H9 (cell line): ENCODE measurements around the gene GCNA. TPM values are rescaled to one million over a fixed set of nuclear protein-coding genes. Genes with fewer than 3 reads are reported as not detected.

Experiments
- DNase-seq: peaks from one replicate; pipeline ENCODE4 v3.0.0-alpha.2; 2017
- H2AFZ ChIP-seq: one replicate; pipeline ENCODE4 v1.6.1; 2013; ENCODE audit warnings: mild to moderate bottlenecking, low read length, control low read depth, moderate library complexity
- H2AK5ac ChIP-seq: 2 replicates; pipeline ENCODE4 v1.6.1; 2013; ENCODE audit warnings: low read length, control low read depth, mixed read lengths; ENCODE audit not compliant: insufficient read length
- H2BK120ac ChIP-seq: one replicate; pipeline ENCODE4 v1.6.1; 2013; ENCODE audit warnings: low read depth, mild to moderate bottlenecking, low read length, control low read depth, inconsistent platforms; ENCODE audit not compliant: poor library complexity, severe bottlenecking
- H2BK12ac ChIP-seq: 2 replicates; pipeline ENCODE4 v1.6.1; 2013; ENCODE audit warnings: low read length, control low read depth, mixed read lengths, low read depth; ENCODE audit not compliant: insufficient read length
- H2BK15ac ChIP-seq: 2 replicates; pipeline ENCODE4 v1.6.1; 2013; ENCODE audit warnings: low read depth, low read length, control low read depth
- H2BK20ac ChIP-seq: one replicate; pipeline ENCODE4 v1.6.1; 2013; ENCODE audit warnings: low read depth, mild to moderate bottlenecking, low read length, control low read depth, inconsistent platforms; ENCODE audit not compliant: poor library complexity, severe bottlenecking
- H2BK5ac ChIP-seq: 2 replicates; pipeline ENCODE4 v1.6.1; 2013; ENCODE audit warnings: low read length, control low read depth, mixed read lengths; ENCODE audit not compliant: insufficient read length
- H3K14ac ChIP-seq: 2 replicates; pipeline ENCODE4 v1.6.1; 2013; ENCODE audit warnings: low read length, control low read depth; ENCODE audit not compliant: insufficient read depth
- H3K18ac ChIP-seq: 2 replicates; pipeline ENCODE4 v1.6.1; 2013; ENCODE audit warnings: low read depth, mild to moderate bottlenecking, mixed read lengths, low read length, control low read depth; ENCODE audit not compliant: insufficient read length
- H3K23ac ChIP-seq: 2 replicates; pipeline ENCODE4 v1.6.1; 2013; ENCODE audit warnings: low read length, control low read depth, mixed read lengths, low read depth; ENCODE audit not compliant: insufficient read length
- H3K23me2 ChIP-seq: 2 replicates; pipeline ENCODE4 v1.6.1; 2013; ENCODE audit warnings: low read depth, mild to moderate bottlenecking, mixed read lengths, low read length, control low read depth; ENCODE audit not compliant: insufficient read length, poor library complexity, severe bottlenecking
- H3K27ac ChIP-seq: 2 replicates; pipeline ENCODE4 v1.5.1; 2013; ENCODE audit warnings: low read length, control low read depth, mixed read lengths, low read depth; ENCODE audit not compliant: insufficient read length
- H3K27me3 ChIP-seq: 2 replicates; pipeline ENCODE4 v1.6.1; 2013; ENCODE audit warnings: low read length, control low read depth, inconsistent platforms; ENCODE audit not compliant: insufficient read depth
- H3K4ac ChIP-seq: 2 replicates; pipeline ENCODE4 v1.6.1; 2013; ENCODE audit warnings: low read depth, mild to moderate bottlenecking, control low read depth, inconsistent platforms, low read length, moderate library complexity
- H3K4me1 ChIP-seq: 2 replicates; pipeline ENCODE4 v1.6.1; 2013; ENCODE audit warnings: low read length, control low read depth, inconsistent platforms; ENCODE audit not compliant: insufficient read depth
- H3K4me2 ChIP-seq: 2 replicates; pipeline ENCODE4 v1.6.1; 2013; ENCODE audit warnings: low read length, control low read depth, mixed read lengths; ENCODE audit not compliant: insufficient read length, insufficient read depth
- H3K56ac ChIP-seq: 2 replicates; pipeline ENCODE4 v1.6.1; 2013; ENCODE audit warnings: low read depth, mild to moderate bottlenecking, mixed read lengths, low read length, control low read depth; ENCODE audit not compliant: insufficient read length
- H3K79me1 ChIP-seq: 2 replicates; pipeline ENCODE4 v1.6.1; 2013; ENCODE audit warnings: low read depth, mild to moderate bottlenecking, moderate library complexity, low read length, control low read depth, inconsistent platforms; ENCODE audit not compliant: insufficient read depth, poor library complexity, severe bottlenecking
- H3K79me2 ChIP-seq: 2 replicates; pipeline ENCODE4 v1.6.1; 2013; ENCODE audit warnings: low read length, control low read depth, inconsistent platforms; ENCODE audit not compliant: insufficient read depth
- H3K9ac ChIP-seq: 2 replicates; pipeline ENCODE4 v1.6.1; 2013; ENCODE audit warnings: low read length, control low read depth, mixed read lengths; ENCODE audit not compliant: insufficient read length; ENCODE audit errors: extremely low read depth
- H3K9me3 ChIP-seq: one replicate; pipeline ENCODE4 v1.6.1; 2013; ENCODE audit warnings: low read depth, low read length, inconsistent platforms; ENCODE audit not compliant: control insufficient read depth
- H3T11ph ChIP-seq: one replicate; pipeline ENCODE4 v1.6.1; 2013; ENCODE audit warnings: mild to moderate bottlenecking, low read length, control low read depth, inconsistent platforms
- H4K20me1 ChIP-seq: one replicate; pipeline ENCODE4 v1.6.1; 2013; ENCODE audit not compliant: control insufficient read depth, insufficient read length, insufficient read depth
- H4K5ac ChIP-seq: 2 replicates; pipeline ENCODE4 v1.6.1; 2013; ENCODE audit warnings: low read depth, mild to moderate bottlenecking, mixed read lengths, low read length, control low read depth; ENCODE audit not compliant: insufficient read length
- H4K8ac ChIP-seq: replicated peaks from 2 replicates; pipeline ENCODE4 v1.6.1; 2013; ENCODE audit warnings: low read length, control low read depth, mixed read lengths, low read depth; ENCODE audit not compliant: insufficient read length
- H4K91ac ChIP-seq: 2 replicates; pipeline ENCODE4 v1.6.1; 2013; ENCODE audit warnings: low read depth, mild to moderate bottlenecking, moderate library complexity, mixed read lengths, low read length, control low read depth; ENCODE audit not compliant: insufficient read length
- H3K27ac Mint-ChIP-seq, 3 experiments: 2 replicates in 2 of 3; 3 replicates in 1 of 3; pipeline ENCODE4 v1.8.0; 2020 to 2021; ENCODE audit warnings: mixed read lengths in 3 of 3, mild to moderate bottlenecking in 1 of 3, moderate library complexity in 1 of 3
- H3K27me3 Mint-ChIP-seq: 2 replicates; pipeline ENCODE4 v1.8.0; 2021; ENCODE audit warnings: low read depth, mild to moderate bottlenecking, moderate library complexity, mixed read lengths
- H3K36me3 Mint-ChIP-seq, 3 experiments: 2 replicates in 2 of 3; 3 replicates in 1 of 3; pipeline ENCODE4 v1.8.0; 2020 to 2021; ENCODE audit warnings: low read depth in 3 of 3, mixed read lengths in 3 of 3; ENCODE audit not compliant: insufficient read depth in 1 of 3
- H3K4me1 Mint-ChIP-seq, 2 experiments: 2 replicates each; pipeline ENCODE4 v1.8.0; 2020; ENCODE audit warnings: mixed read lengths in 2 of 2
- H3K4me3 Mint-ChIP-seq, 2 experiments: 2 replicates in 1 of 2; 3 replicates in 1 of 2; pipeline ENCODE4 v1.8.0; 2020 to 2021; ENCODE audit warnings: mild to moderate bottlenecking in 2 of 2, mixed read lengths in 2 of 2, moderate library complexity in 1 of 2
- H3K9me3 Mint-ChIP-seq, 2 experiments: 2 replicates in 1 of 2; 3 replicates in 1 of 2; pipeline ENCODE4 v1.8.0; 2020; ENCODE audit warnings: mild to moderate bottlenecking in 2 of 2, mixed read lengths in 2 of 2, moderate library complexity in 1 of 2
- WGBS: extraction: QIAGEN DNeasy Blood & Tissue Kit; methylation state at CpG from one replicate; pipeline ENCODE4 v1.1.7; 2013; ENCODE audit warnings: missing lambda C conversion rate, low lambda C conversion rate, mixed read lengths; ENCODE audit not compliant: insufficient read length; ENCODE audit errors: extremely low coverage; 5-methylcytosine and 5-hydroxymethylcytosine counted together
- total RNA-seq: library from RNA; stranded (reverse); gene quantifications from 2 replicates; pipeline ENCODE4 v1.2.1, GENCODE V29; 2021
- TF ChIP-seq, protein P1 (sequence below): fragments of 200-600 bp; sonication (generic); conservative IDR thresholded peaks from 3 replicates; pipeline ENCODE4 v1.8.0; 2021; ENCODE audit warnings: antibody characterized with exemption, mild to moderate bottlenecking

Gene GCNA
- total RNA-seq, 1 experiment from 2014 or later, result 0.96 TPM

DNA sequence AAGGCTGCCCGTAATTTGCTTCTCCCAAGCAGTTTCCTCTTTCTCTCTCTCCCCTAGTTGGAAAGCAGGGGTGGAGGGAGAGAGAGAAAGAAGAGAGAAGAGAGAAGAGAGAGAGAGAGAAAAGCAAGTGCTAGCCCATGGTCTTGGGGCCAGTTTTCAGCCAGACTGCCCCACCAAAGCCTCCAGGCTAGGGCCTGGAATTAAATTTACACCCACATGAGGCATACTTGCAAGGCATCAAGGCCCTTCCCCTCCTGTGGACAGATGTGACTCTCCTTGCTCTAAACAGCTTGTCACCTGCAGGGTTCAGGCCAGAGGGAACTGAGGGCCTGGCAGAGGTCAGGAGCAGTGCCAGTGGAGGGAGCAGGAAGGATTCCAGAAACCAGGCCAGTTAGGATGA, 41.7 kb downstream of the GCNA start:
- Histone ChIP-seq H2BK20ac (no peak overlapping the region), H3K9ac (no peak overlapping the region), H3K79me1 (no peaks in the 10 kb centered on the region), H4K20me1 (no peaks in the 10 kb centered on the region), H3T11ph (no peak overlapping the region), H3K14ac (no peak overlapping the region), H4K91ac (no peak overlapping the region), H2BK5ac (no peak overlapping the region), H3K4ac (no peak overlapping the region), H3K4me2 (no peak overlapping the region), H3K9me3 (peaks cover 34% of the 10 kb centered on the region), H3K23ac (no peak overlapping the region), H4K8ac (no peak overlapping the region), H3K18ac (no peak overlapping the region), H3K27me3 (no peaks in the 10 kb centered on the region), H3K56ac (no peak overlapping the region), H3K27ac (no peak overlapping the region), H2AFZ (no peak overlapping the region), H2BK12ac (no peak overlapping the region), H2BK120ac (no peak overlapping the region), H3K4me1 (no peaks in the 10 kb centered on the region), H2BK15ac (no peak overlapping the region), H2AK5ac (no peak overlapping the region), H4K5ac (no peak overlapping the region), H3K79me2 (no peaks in the 10 kb centered on the region), H3K23me2 (no peaks in the 10 kb centered on the region)
- no peak overlapping the region for H3K27ac Mint-ChIP-seq
- peaks cover 68 to 87% of the 10 kb centered on the region in 2 experiments for H3K9me3 Mint-ChIP-seq
- no peak overlapping the region for H3K4me3 Mint-ChIP-seq
- TF ChIP-seq, protein P1, sequence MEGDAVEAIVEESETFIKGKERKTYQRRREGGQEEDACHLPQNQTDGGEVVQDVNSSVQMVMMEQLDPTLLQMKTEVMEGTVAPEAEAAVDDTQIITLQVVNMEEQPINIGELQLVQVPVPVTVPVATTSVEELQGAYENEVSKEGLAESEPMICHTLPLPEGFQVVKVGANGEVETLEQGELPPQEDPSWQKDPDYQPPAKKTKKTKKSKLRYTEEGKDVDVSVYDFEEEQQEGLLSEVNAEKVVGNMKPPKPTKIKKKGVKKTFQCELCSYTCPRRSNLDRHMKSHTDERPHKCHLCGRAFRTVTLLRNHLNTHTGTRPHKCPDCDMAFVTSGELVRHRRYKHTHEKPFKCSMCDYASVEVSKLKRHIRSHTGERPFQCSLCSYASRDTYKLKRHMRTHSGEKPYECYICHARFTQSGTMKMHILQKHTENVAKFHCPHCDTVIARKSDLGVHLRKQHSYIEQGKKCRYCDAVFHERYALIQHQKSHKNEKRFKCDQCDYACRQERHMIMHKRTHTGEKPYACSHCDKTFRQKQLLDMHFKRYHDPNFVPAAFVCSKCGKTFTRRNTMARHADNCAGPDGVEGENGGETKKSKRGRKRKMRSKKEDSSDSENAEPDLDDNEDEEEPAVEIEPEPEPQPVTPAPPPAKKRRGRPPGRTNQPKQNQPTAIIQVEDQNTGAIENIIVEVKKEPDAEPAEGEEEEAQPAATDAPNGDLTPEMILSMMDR, result no peak
- H3K36me3 Mint-ChIP-seq, result peaks cover 0 to 7% (median 4%) of the 10 kb centered on the region in 3 experiments; a peak in 4 of 7 replicates
- no CpG with 5 or more reads among the region's 1 CpG for WGBS
- no peak for DNase-seq
- no peaks in the 10 kb centered on the region for H3K27me3 Mint-ChIP-seq
- 0 out of 4 replicates have a peak, but pooled peaks cover 0 to 12% of the 10 kb centered on the region in 2 experiments for H3K4me1 Mint-ChIP-seq
